ENCODE data around the gene PEPD. TPM values are rescaled to one million over a fixed set of nuclear protein-coding genes. Genes with fewer than 3 reads are reported as not detected.

The PEPD gene
- total and polyA plus RNA-seq, 2 donors (not counting 3 experiments of a cell fraction or from before 2014, with no cell fraction given): 73.7 to 126 TPM

DNA sequence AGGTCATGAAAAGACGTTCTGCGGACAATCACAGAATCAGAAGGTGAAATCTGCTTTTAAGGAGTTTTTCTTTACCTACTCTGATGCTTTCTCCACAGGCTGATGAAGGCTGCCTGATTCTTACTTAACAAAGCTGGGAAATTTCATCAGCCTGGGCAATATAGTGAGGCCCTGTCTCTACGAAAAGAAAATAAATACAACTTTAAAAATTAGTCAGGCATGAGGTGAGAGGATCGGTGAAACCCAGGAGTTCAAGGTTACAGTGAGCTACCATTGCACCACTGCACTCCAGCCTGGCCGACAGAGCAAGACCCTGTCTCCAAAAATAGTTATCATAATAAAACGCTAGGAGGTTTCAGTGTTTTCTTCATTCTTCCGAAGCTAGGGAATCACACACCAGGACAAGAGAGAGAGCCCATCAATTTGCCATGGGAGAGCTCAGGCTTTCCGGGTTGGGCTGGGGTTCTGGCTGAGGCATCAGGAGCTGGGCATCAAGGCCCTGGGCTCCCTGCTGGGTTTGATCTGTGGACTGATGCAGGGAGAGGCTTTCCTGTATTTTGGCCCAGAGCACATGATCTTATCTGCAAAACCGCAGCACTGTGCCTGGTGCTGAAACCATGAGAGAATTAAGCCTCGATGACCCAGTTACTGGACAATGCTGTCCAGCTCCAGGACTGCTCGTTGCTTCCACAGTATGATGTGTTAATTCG, 173.1 kb downstream of the PEPD start:
- H3K9me3 ChIP-seq (replicated peaks; ENCODE audit: control insufficient read depth, insufficient read depth, low read length): no peaks in the 10 kb centered on the region
- intact Hi-C loops (cut with micrococcal nuclease): no loop called here
- no TSS peak for BruUV-seq (replicated peaks)
- no peak overlapping the region for H3K27ac ChIP-seq (ENCODE audit: insufficient read depth, low read depth, low read length)
- FAIRE-seq: no peak
- peaks cover 3% of the 10 kb centered on the region in 2 experiments for H3K27me3 ChIP-seq (ENCODE audit: control insufficient read depth in 2 of 2, insufficient read depth in 2 of 2, low read length in 2 of 2)
- TF ChIP-seq EZH2 (IDR thresholded peaks at IDR 0.05; ENCODE audit: borderline replicate concordance, low read depth, low read length, severe bottlenecking): no peak
- no peak for TF ChIP-seq POLR2AphosphoS5 (IDR thresholded peaks at IDR 0.05; ENCODE audit: insufficient read depth, low read depth, low read length)
- TF ChIP-seq FOS (IDR thresholded peaks at IDR 0.05; ENCODE audit: borderline replicate concordance, insufficient read depth, low read length): no peak
- no peak for TF ChIP-seq CTCF (IDR thresholded peaks at IDR 0.05; ENCODE audit: extremely low read depth in 1 of 2, insufficient read depth in 1 of 2, low read depth in 1 of 2, low read length in 2 of 2)
- no peak for TF ChIP-seq GATA2 (IDR thresholded peaks at IDR 0.05; ENCODE audit: insufficient read depth, insufficient read length, low read depth, low read length)
- no peak for TF ChIP-seq POLR2A (IDR thresholded peaks at IDR 0.05; ENCODE audit: low read depth, low read length)
- TF ChIP-seq MYC (IDR thresholded peaks at IDR 0.05; ENCODE audit: low read depth, low read length): no peak
- TF ChIP-seq JUN (IDR thresholded peaks at IDR 0.05; ENCODE audit: borderline replicate concordance, insufficient read depth, insufficient read length, low read depth): no peak
- TF ChIP-seq MAX (IDR thresholded peaks at IDR 0.05; ENCODE audit: insufficient read depth, insufficient read length): no peak
- no peak overlapping the region for H3K4me3 ChIP-seq (replicated peaks in 1 of 3; ENCODE audit: insufficient read depth in 1 of 3, low read depth in 1 of 3, low read length in 3 of 3)
- no peaks in the 10 kb centered on the region for H3K4me1 ChIP-seq (ENCODE audit: control insufficient read depth, extremely low read depth, insufficient read depth, low read length)
- DNase-seq (ENCODE audit: low read depth, low spot score): no peak
- no peak overlapping the region for H3K9ac ChIP-seq (replicated peaks; ENCODE audit: extremely low read depth, insufficient read depth, low read length)
- ChIA-PET CTCF (interaction anchor here (0.8 kb wide), 1 partner anchor 748 kb away, joined by 4 read pairs; no protein-coding TSS in a partner anchor), POLR2A (no interaction called here)
- no peak overlapping the region for H3K4me2 ChIP-seq (ENCODE audit: insufficient read depth, low read length)
- H4K20me1 ChIP-seq (replicated peaks; ENCODE audit: control insufficient read depth, extremely low read depth, insufficient read depth, low read length): no peaks in the 10 kb centered on the region
- H3K36me3 ChIP-seq (ENCODE audit: control insufficient read depth in 2 of 2, extremely low read depth in 1 of 2, insufficient read depth in 2 of 2, low read length in 2 of 2): no peaks in the 10 kb centered on the region
- H3K9me1 ChIP-seq (replicated peaks; ENCODE audit: control insufficient read depth, extremely low read depth, insufficient read depth, low read length): no peaks in the 10 kb centered on the region
- dilution Hi-C loops (cut with MboI; ENCODE audit: extremely low pct_ligation_motif_present, low sequenced_read_pairs): no loop called here
- no peaks in the 10 kb centered on the region for H3K79me2 ChIP-seq (ENCODE audit: control insufficient read depth, insufficient read depth, low read length)
- no peak overlapping the region for H2AFZ ChIP-seq (ENCODE audit: low read depth, low read length)
